HepG2 (cell line): ENCODE data around the gene COL8A2. TPM values are rescaled to one million over a fixed set of nuclear protein-coding genes. Genes with fewer than 3 reads are reported as not detected.

Experiments
- ATAC-seq: fragments of 200-7000 bp; cut with Tn5 transposase; 3 replicates; pipeline ENCODE4 v1.9.1; 2020; ENCODE audit warnings: mild to moderate bottlenecking, moderate library complexity
- BruUV-seq: library from RNA; stranded (reverse); fragments of 400-500 nt; replicated peaks from 2 replicates; lab custom pipeline; 2021; lab: Mats Ljungman, UMichigan
- CTCF ChIA-PET: fragments of 300-600 bp; formaldehyde crosslinking; extraction: SDS; loops from one replicate; lab custom pipeline; 2021; ENCODE audit warnings: low total read pairs, inconsistent platforms, low intra/inter-chr PET ratio; lab: Yijun Ruan, JAX
- POLR2A ChIA-PET: fragments of 350-600 bp; sonication (Branson Sonifier 250); formaldehyde crosslinking; loops from one replicate; lab custom pipeline; 2020; ENCODE audit warnings: antibody characterized with exemption, inconsistent platforms; lab: Yijun Ruan, JAX
- DNase-seq: peaks from one replicate; pipeline ENCODE4 v3.0.0-alpha.2; 2015; ENCODE audit warnings: low spot score
- FAIRE-seq: peaks from 3 replicates; lab custom pipeline; 2011; peaks lifted over from hg19 to GRCh38; lab: Jason Lieb, UNC
- H2AFZ ChIP-seq: one replicate; pipeline ENCODE4 v1.6.1; 2011; ENCODE audit warnings: low read length, inconsistent platforms
- H3K27ac ChIP-seq: fragments of 300-600 bp; 3 replicates; pipeline ENCODE4 v1.8.0; 2011; ENCODE audit warnings: mixed run types, mild to moderate bottlenecking, mixed read lengths, low read length, inconsistent platforms; ENCODE audit not compliant: insufficient read depth; ENCODE audit errors: extremely low read length
- H3K27me3 ChIP-seq, 2 experiments: fragments of 200-600 bp in 1 of 2; 2 replicates in 1 of 2; 3 replicates in 1 of 2; pipeline versions ENCODE4 v1.6.0 to v1.8.0; 2011; ENCODE audit warnings: low read length in 2 of 2, mild to moderate bottlenecking in 2 of 2, moderate library complexity in 2 of 2, inconsistent platforms in 1 of 2; ENCODE audit not compliant: insufficient read depth in 2 of 2, control insufficient read depth in 1 of 2
- H3K36me3 ChIP-seq, 2 experiments: fragments of 200-600 bp in 1 of 2; replicated peaks in 1 of 2; 2 replicates in 1 of 2; 3 replicates in 1 of 2; pipeline versions ENCODE4 v1.5.1 to v1.8.0; 2011; ENCODE audit warnings: low read length in 2 of 2, inconsistent platforms in 1 of 2; ENCODE audit not compliant: insufficient read depth in 2 of 2, control insufficient read depth in 1 of 2
- H3K4me1 ChIP-seq: 2 replicates; pipeline ENCODE4 v1.5.1; 2012; ENCODE audit warnings: low read length, inconsistent platforms; ENCODE audit not compliant: insufficient read depth
- H3K4me2 ChIP-seq: 2 replicates; pipeline ENCODE4 v1.6.0; 2011; ENCODE audit warnings: low read depth, low read length, inconsistent platforms
- H3K4me3 ChIP-seq, 3 experiments: fragments of 200-600 bp in 1 of 3; sonication (generic), shearing (Covaris generic) in 1 of 3; replicated peaks in 1 of 3; 2 replicates each; pipeline ENCODE4 v1.5.1; 2011 to 2016; ENCODE audit warnings: low read length in 3 of 3, inconsistent platforms in 2 of 3, low read depth in 2 of 3, mild to moderate bottlenecking in 2 of 3, control low read depth in 1 of 3, mixed read lengths in 1 of 3; ENCODE audit not compliant: insufficient read depth in 1 of 3
- H3K79me2 ChIP-seq: one replicate; pipeline ENCODE4 v1.6.1; 2011; ENCODE audit warnings: low read length, inconsistent platforms; ENCODE audit not compliant: insufficient read depth
- H3K9ac ChIP-seq: 2 replicates; pipeline ENCODE4 v1.6.0; 2011; ENCODE audit warnings: mild to moderate bottlenecking, low read depth, low read length, inconsistent platforms; ENCODE audit not compliant: insufficient read depth
- H3K9me3 ChIP-seq: 2 replicates; pipeline ENCODE4 v1.5.1; 2012; ENCODE audit warnings: mild to moderate bottlenecking, low read length
- H4K20me1 ChIP-seq: 2 replicates; pipeline ENCODE4 v1.6.0; 2011; ENCODE audit warnings: inconsistent platforms, mild to moderate bottlenecking, low read length, moderate library complexity; ENCODE audit not compliant: insufficient read depth
- HDAC1 ChIP-seq: sonication (generic); formaldehyde crosslinking; IDR thresholded peaks from 2 replicates; pipeline ENCODE4 v1.5.1; 2020; ENCODE audit warnings: mild to moderate bottlenecking, missing genetic modification reagents
- HNRNPLL ChIP-seq: fragments of 200-400 bp; formaldehyde crosslinking; IDR thresholded peaks from 2 replicates; pipeline ENCODE4 v1.6.1; 2017; ENCODE audit warnings: mild to moderate bottlenecking, low read depth, low read length; ENCODE audit not compliant: poor library complexity, severe bottlenecking
- KDM2A ChIP-seq: sonication (generic); formaldehyde crosslinking; IDR thresholded peaks from 2 replicates; pipeline ENCODE4 v1.4.0; 2020; ENCODE audit warnings: low read depth, missing genetic modification reagents, borderline replicate concordance
- KLF13 ChIP-seq: sonication (generic); formaldehyde crosslinking; IDR thresholded peaks from 2 replicates; pipeline ENCODE4 v1.4.0; 2020; ENCODE audit warnings: mild to moderate bottlenecking, missing genetic modification reagents
- RXRB ChIP-seq: IDR thresholded peaks from 2 replicates; pipeline ENCODE4 v1.6.1; 2016; ENCODE audit warnings: borderline replicate concordance, missing genetic modification reagents, missing compliant biosample characterization
- SOX5 ChIP-seq: IDR thresholded peaks from 2 replicates; pipeline ENCODE4 v1.6.1; 2016; ENCODE audit warnings: borderline replicate concordance
- SP140L ChIP-seq: sonication (generic); formaldehyde crosslinking; IDR thresholded peaks from 2 replicates; pipeline ENCODE4 v1.4.0; 2020; ENCODE audit warnings: missing genetic modification reagents, borderline replicate concordance
- SRSF4 ChIP-seq: fragments of 200-400 bp; formaldehyde crosslinking; IDR thresholded peaks from one replicate; pipeline ENCODE4 v1.6.1; 2018; ENCODE audit warnings: mild to moderate bottlenecking, low read depth, low read length, moderate library complexity; ENCODE audit not compliant: poor library complexity, severe bottlenecking
- STAG1 ChIP-seq: sonication (generic); formaldehyde crosslinking; IDR thresholded peaks from 2 replicates; pipeline ENCODE4 v1.4.0; 2020; ENCODE audit warnings: missing genetic modification reagents
- STAT5B ChIP-seq: sonication (generic); formaldehyde crosslinking; IDR thresholded peaks from 2 replicates; pipeline ENCODE4 v1.4.0; 2020; ENCODE audit warnings: missing genetic modification reagents
- TFDP2 ChIP-seq: sonication (generic); formaldehyde crosslinking; IDR thresholded peaks from 2 replicates; pipeline ENCODE4 v1.4.0; 2020; ENCODE audit warnings: missing genetic modification reagents
- ZFX ChIP-seq: sonication (generic); formaldehyde crosslinking; IDR thresholded peaks from 2 replicates; pipeline ENCODE4 v1.4.0; 2020; ENCODE audit warnings: mild to moderate bottlenecking, low read depth, missing genetic modification reagents, moderate library complexity
- ZFY ChIP-seq: sonication (generic); formaldehyde crosslinking; IDR thresholded peaks from 2 replicates; pipeline ENCODE4 v1.4.0; 2020; ENCODE audit warnings: missing genetic modification reagents
- ZNF205 ChIP-seq: IDR thresholded peaks from 2 replicates; pipeline ENCODE4 v1.6.1; 2018; ENCODE audit warnings: missing biosample characterization, missing genetic modification reagents
- ZNF713 ChIP-seq: sonication (generic); formaldehyde crosslinking; IDR thresholded peaks from 2 replicates; pipeline ENCODE4 v1.4.0; 2020; ENCODE audit warnings: mild to moderate bottlenecking, missing genetic modification reagents
- ZSCAN29 ChIP-seq: sonication (generic); formaldehyde crosslinking; conservative IDR thresholded peaks from 2 replicates; pipeline ENCODE4 v1.4.0; 2020; ENCODE audit warnings: mild to moderate bottlenecking, missing genetic modification reagents
- WGBS: methylation state at CpG from one replicate; pipeline ENCODE4 v1.1.6; 2017; ENCODE audit warnings: low lambda C conversion rate; 5-methylcytosine and 5-hydroxymethylcytosine counted together
- in situ Hi-C: cut with HindIII; loops from 2 replicates; pipeline ENCODE4 v1.10.0; 2017; ENCODE audit warnings: low pct_unique_long_range_greater_than_20kb; ENCODE audit not compliant: extremely low pct_ligation_motif_present
- intact Hi-C: fragments of 100-400 bp; cut with micrococcal nuclease; formaldehyde crosslinking; loops from one replicate; pipeline ENCODE4 v1.10.0; 2022; ENCODE audit not compliant: unreplicated experiment
- polyA plus RNA-seq, 8 experiments: library from polyadenylated mRNA; depleted of rRNA in 3 of 8; stranded (reverse) in 7 of 8; unstranded in 1 of 8; fragments of >200 nt; fragmentation: Illumina TruSeq in 4 of 8; extraction: Trizol in 4 of 8; gene quantifications; 2 replicates each; pipeline versions ENCODE4 v1.2.1 to v1.2.3, GENCODE V29; 2011 to 2016; ENCODE audit warnings: low read depth in 4 of 8, missing spikeins in 1 of 8, mixed read lengths in 1 of 8; ENCODE audit not compliant: insufficient read depth in 1 of 8
- total RNA-seq, 5 experiments: library from RNA; depleted of rRNA; stranded (reverse); fragments of >200 nt; fragmentation: Illumina TruSeq; extraction: Trizol; gene quantifications; 2 replicates each; pipeline ENCODE4 v1.2.3, GENCODE V29; 2016; ENCODE audit warnings: low read depth in 1 of 5
- TF ChIP-seq, protein P1 (sequence below): fragments of 450-650 bp; IDR thresholded peaks from 2 replicates; pipeline ENCODE4 v1.6.1; 2017; ENCODE audit warnings: mild to moderate bottlenecking
- TF ChIP-seq, protein P2 (sequence below): IDR thresholded peaks from 2 replicates; pipeline ENCODE4 v1.6.1; 2016

The COL8A2 gene
- total and polyA plus RNA-seq, 2 of the 13 experiments (the other 11 are each of a cell fraction or from before 2014, with no cell fraction given), result 0.13 to 0.24 TPM

- ATAC-seq (peak; percentile 7; the same call in 1 of the 3 replicates), DNase-seq (no peak), FAIRE-seq (no peak)
- Histone ChIP-seq H3K27me3 (no peaks in the 10 kb centered on the region), H2AFZ (no peak overlapping the region), H3K27ac (peak overlapping the region; percentile 67), H3K4me2 (peak overlapping the region; percentile 73), H4K20me1 (no peaks in the 10 kb centered on the region), H3K4me3 (peak overlapping the region; percentile 74 to 89 (median 85)), H3K79me2 (peaks cover 5% of the 10 kb centered on the region), H3K9me3 (no peaks in the 10 kb centered on the region), H3K36me3 (no peaks in the 10 kb centered on the region; a peak in 1 of 5 replicates), H3K4me1 (peaks cover 67% of the 10 kb centered on the region), H3K9ac (peak overlapping the region; percentile 80; the same call in 1 of the 2 replicates)
- POLR2A ChIA-PET, result interaction anchor here (0.7 to 2.5 kb wide), 5 partner anchors 70 to 163 kb away, joined by 3 to 9 read pairs (median 5); partner anchors contain the start of gene THRAP3
- no TSS peak for BruUV-seq
- in situ Hi-C loops, result loop anchor here (5.0 kb wide), 2 partner anchors 32 to 132 kb away; no protein-coding TSS in a partner anchor
- intact Hi-C loops, result loop anchor here (1.0 to 10.0 kb wide), 2 partner anchors 33 to 70 kb away; partner anchors contain the start of gene THRAP3
- CTCF ChIA-PET, result no interaction called here
- 21% methylated on average over 5 of the region's 6 CpGs for WGBS
- TF ChIP-seq STAG1 (CRISPR knock-in tag), result no peak
- no peak for TF ChIP-seq STAT5B (CRISPR knock-in tag)
- no peak for TF ChIP-seq KDM2A (CRISPR knock-in tag)
- TF ChIP-seq HNRNPLL, result no peak
- TF ChIP-seq, protein P1, sequence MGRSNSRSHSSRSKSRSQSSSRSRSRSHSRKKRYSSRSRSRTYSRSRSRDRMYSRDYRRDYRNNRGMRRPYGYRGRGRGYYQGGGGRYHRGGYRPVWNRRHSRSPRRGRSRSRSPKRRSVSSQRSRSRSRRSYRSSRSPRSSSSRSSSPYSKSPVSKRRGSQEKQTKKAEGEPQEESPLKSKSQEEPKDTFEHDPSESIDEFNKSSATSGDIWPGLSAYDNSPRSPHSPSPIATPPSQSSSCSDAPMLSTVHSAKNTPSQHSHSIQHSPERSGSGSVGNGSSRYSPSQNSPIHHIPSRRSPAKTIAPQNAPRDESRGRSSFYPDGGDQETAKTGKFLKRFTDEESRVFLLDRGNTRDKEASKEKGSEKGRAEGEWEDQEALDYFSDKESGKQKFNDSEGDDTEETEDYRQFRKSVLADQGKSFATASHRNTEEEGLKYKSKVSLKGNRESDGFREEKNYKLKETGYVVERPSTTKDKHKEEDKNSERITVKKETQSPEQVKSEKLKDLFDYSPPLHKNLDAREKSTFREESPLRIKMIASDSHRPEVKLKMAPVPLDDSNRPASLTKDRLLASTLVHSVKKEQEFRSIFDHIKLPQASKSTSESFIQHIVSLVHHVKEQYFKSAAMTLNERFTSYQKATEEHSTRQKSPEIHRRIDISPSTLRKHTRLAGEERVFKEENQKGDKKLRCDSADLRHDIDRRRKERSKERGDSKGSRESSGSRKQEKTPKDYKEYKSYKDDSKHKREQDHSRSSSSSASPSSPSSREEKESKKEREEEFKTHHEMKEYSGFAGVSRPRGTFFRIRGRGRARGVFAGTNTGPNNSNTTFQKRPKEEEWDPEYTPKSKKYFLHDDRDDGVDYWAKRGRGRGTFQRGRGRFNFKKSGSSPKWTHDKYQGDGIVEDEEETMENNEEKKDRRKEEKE, result no peak
- no peak; the same call in 1 of the 2 replicates for TF ChIP-seq RXRB
- no peak for TF ChIP-seq TFDP2 (CRISPR knock-in tag)
- TF ChIP-seq KLF13, result no peak
- TF ChIP-seq SRSF4, result no peak
- TF ChIP-seq ZFY (CRISPR knock-in tag), result peak; percentile 23; the same call in 1 of the 2 replicates
- no peak for TF ChIP-seq SOX5
- TF ChIP-seq HDAC1 (CRISPR knock-in tag), result 0 out of 2 replicates have a peak, but pooled peaks have one; percentile 4
- no peak for TF ChIP-seq ZNF713 (CRISPR knock-in tag)
- TF ChIP-seq, protein P2, sequence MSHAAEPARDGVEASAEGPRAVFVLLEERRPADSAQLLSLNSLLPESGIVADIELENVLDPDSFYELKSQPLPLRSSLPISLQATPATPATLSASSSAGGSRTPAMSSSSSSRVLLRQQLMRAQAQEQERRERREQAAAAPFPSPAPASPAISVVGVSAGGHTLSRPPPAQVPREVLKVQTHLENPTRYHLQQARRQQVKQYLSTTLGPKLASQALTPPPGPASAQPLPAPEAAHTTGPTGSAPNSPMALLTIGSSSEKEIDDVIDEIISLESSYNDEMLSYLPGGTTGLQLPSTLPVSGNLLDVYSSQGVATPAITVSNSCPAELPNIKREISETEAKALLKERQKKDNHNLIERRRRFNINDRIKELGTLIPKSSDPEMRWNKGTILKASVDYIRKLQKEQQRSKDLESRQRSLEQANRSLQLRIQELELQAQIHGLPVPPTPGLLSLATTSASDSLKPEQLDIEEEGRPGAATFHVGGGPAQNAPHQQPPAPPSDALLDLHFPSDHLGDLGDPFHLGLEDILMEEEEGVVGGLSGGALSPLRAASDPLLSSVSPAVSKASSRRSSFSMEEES (CRISPR knock-in tag), result no peak
- 0 out of 2 replicates have a peak, but pooled peaks have one; percentile 24 for TF ChIP-seq ZSCAN29 (CRISPR knock-in tag)
- no peak for TF ChIP-seq ZNF205 (CRISPR knock-in tag)
- no peak for TF ChIP-seq SP140L (CRISPR knock-in tag)
- peak; percentile 63 for TF ChIP-seq ZFX
Observed at GRCh38 chr1:36154765-36155407, 29.9 kb upstream of the COL8A2 start.
